PC-3 (cell line): ENCODE measurements around the gene CRADD.

ENCODE experiments used
- EZH2 ChIP-seq: fragments of 300-600 bp; sonication (generic); IDR thresholded peaks from one replicate; pipeline ENCODE4 v1.6.1; 2017; ENCODE audit warnings: antibody characterized with exemption, mild to moderate bottlenecking, low read length; ENCODE audit not compliant: unreplicated experiment
- TF ChIP-seq, protein P1 (sequence below): fragments of 300-600 bp; sonication (generic); conservative IDR thresholded peaks from 2 replicates; pipeline ENCODE4 v1.5.1; 2017; ENCODE audit warnings: antibody characterized with exemption, low read depth, mild to moderate bottlenecking, low read length

DNA sequence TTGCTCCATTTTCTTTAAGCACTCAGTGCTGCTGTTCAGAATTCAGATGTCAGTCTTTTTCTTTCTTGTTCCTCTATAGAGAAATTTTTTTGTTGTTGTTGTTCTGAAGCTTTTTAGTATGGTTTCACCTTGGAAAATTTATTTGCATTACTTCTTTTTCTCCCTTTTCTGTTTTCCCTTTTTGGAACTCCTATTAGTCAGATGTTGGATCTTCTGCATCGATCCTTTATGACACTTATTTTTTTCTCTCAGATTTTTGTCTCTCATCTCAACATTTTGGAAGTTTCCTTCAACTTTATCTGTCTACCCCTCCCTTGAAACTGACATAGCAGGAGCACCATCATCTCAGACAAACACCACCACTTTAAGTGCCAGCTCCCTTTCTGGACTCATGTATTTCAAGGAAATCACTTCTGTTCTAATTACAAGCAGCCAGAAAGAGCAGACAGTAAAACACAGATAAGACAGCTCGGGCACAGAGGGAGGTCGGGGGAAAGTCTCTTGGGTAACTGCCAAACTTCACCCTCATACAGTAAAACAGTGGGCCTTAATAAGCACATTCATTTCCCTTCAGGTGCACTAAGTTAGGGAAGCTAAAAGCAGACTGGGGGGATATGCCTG lies 248.5 kb downstream of the CRADD start:
- TF ChIP-seq, protein P1, sequence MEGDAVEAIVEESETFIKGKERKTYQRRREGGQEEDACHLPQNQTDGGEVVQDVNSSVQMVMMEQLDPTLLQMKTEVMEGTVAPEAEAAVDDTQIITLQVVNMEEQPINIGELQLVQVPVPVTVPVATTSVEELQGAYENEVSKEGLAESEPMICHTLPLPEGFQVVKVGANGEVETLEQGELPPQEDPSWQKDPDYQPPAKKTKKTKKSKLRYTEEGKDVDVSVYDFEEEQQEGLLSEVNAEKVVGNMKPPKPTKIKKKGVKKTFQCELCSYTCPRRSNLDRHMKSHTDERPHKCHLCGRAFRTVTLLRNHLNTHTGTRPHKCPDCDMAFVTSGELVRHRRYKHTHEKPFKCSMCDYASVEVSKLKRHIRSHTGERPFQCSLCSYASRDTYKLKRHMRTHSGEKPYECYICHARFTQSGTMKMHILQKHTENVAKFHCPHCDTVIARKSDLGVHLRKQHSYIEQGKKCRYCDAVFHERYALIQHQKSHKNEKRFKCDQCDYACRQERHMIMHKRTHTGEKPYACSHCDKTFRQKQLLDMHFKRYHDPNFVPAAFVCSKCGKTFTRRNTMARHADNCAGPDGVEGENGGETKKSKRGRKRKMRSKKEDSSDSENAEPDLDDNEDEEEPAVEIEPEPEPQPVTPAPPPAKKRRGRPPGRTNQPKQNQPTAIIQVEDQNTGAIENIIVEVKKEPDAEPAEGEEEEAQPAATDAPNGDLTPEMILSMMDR, result no peak
- TF ChIP-seq EZH2, result no peak
